Endothelial cell of umbilical vein (primary cell): ENCODE measurements around the gene PDE1C. TPM values are rescaled to one million over a fixed set of nuclear protein-coding genes. Genes with fewer than 3 reads are reported as not detected.

ENCODE experiments used
- BruUV-seq: library from RNA; stranded (reverse); fragments of 400-500 nt; replicated peaks from 2 replicates; lab custom pipeline; 2021; lab: Mats Ljungman, UMichigan
- CTCF ChIA-PET: fragments of 300-600, 350-600 bp; sonication (Branson Sonifier 250); formaldehyde crosslinking; loops from one replicate; lab custom pipeline; 2021; ENCODE audit warnings: antibody characterized with exemption, inconsistent platforms; lab: Charles Lee
- POLR2A ChIA-PET: fragments of 300-600, 350-600 bp; sonication (Branson Sonifier 250); formaldehyde crosslinking; loops from one replicate; lab custom pipeline; 2021; ENCODE audit warnings: antibody characterized with exemption, inconsistent platforms; lab: Charles Lee
- DNase-seq: peaks from one replicate; pipeline ENCODE4 v3.0.0-alpha.2; 2011; ENCODE audit warnings: low read depth, low spot score
- FAIRE-seq: peaks from 2 replicates; lab custom pipeline; 2011; peaks lifted over from hg19 to GRCh38; lab: Jason Lieb, UNC
- H2AFZ ChIP-seq: 2 replicates; pipeline ENCODE4 v1.6.0; 2012; ENCODE audit warnings: low read depth, low read length, control low read depth, inconsistent platforms
- H3K27ac ChIP-seq: 2 replicates; pipeline ENCODE4 v1.5.1; 2011; ENCODE audit warnings: low read depth, mild to moderate bottlenecking, control low read depth, low read length, moderate library complexity; ENCODE audit not compliant: insufficient read depth
- H3K27me3 ChIP-seq, 2 experiments: 2 replicates each; pipeline versions ENCODE4 v1.6.0 to v1.6.1; 2011; ENCODE audit warnings: low read length in 2 of 2, mixed read lengths in 1 of 2; ENCODE audit not compliant: control insufficient read depth in 2 of 2, insufficient read depth in 2 of 2
- H3K36me3 ChIP-seq, 2 experiments: 2 replicates in 1 of 2; 3 replicates in 1 of 2; pipeline ENCODE4 v1.5.1; 2011; ENCODE audit warnings: low read length in 2 of 2, mild to moderate bottlenecking in 1 of 2, moderate library complexity in 1 of 2; ENCODE audit not compliant: control insufficient read depth in 2 of 2, insufficient read depth in 2 of 2; ENCODE audit errors: extremely low read depth in 1 of 2
- H3K4me1 ChIP-seq: 3 replicates; pipeline ENCODE4 v1.5.1; 2011; ENCODE audit warnings: mild to moderate bottlenecking, low read length; ENCODE audit not compliant: control insufficient read depth, insufficient read depth; ENCODE audit errors: extremely low read depth
- H3K4me2 ChIP-seq: 2 replicates; pipeline ENCODE4 v1.6.1; 2011; ENCODE audit warnings: low read length, control low read depth, mixed read lengths; ENCODE audit not compliant: insufficient read depth
- H3K4me3 ChIP-seq, 3 experiments: fragments of 200-600 bp in 1 of 3; sonication (generic), shearing (Covaris generic) in 1 of 3; replicated peaks in 1 of 3; 2 replicates each; pipeline ENCODE4 v1.5.1; 2011 to 2016; ENCODE audit warnings: control low read depth in 3 of 3, low read length in 3 of 3, mild to moderate bottlenecking in 2 of 3, inconsistent platforms in 1 of 3, low read depth in 1 of 3, moderate library complexity in 1 of 3; ENCODE audit not compliant: insufficient read depth in 1 of 3
- H3K79me2 ChIP-seq: 2 replicates; pipeline ENCODE4 v1.6.0; 2012; ENCODE audit warnings: low read length, inconsistent platforms; ENCODE audit not compliant: control insufficient read depth, insufficient read depth
- H3K9ac ChIP-seq: replicated peaks from 2 replicates; pipeline ENCODE3; 2011; ENCODE audit warnings: low read length, control low read depth; ENCODE audit not compliant: insufficient read depth; ENCODE audit errors: extremely low read depth
- H3K9me1 ChIP-seq: replicated peaks from 3 replicates; pipeline ENCODE4 v1.6.0; 2011; ENCODE audit warnings: mild to moderate bottlenecking, low read length; ENCODE audit not compliant: control insufficient read depth, insufficient read depth; ENCODE audit errors: extremely low read depth
- H3K9me3 ChIP-seq: replicated peaks from 2 replicates; pipeline ENCODE4 v1.5.1; 2012; ENCODE audit warnings: low read length, inconsistent platforms; ENCODE audit not compliant: control insufficient read depth, insufficient read depth
- H4K20me1 ChIP-seq: replicated peaks from 2 replicates; pipeline ENCODE3; 2011; ENCODE audit warnings: mild to moderate bottlenecking, low read length; ENCODE audit not compliant: control insufficient read depth, insufficient read depth; ENCODE audit errors: extremely low read depth
- CTCF ChIP-seq, 2 donors: IDR thresholded peaks; 1 replicate in 1 of 2; 2 replicates in 1 of 2; pipeline ENCODE4 v1.5.1; 2011; ENCODE audit warnings: low read length in 2 of 2, mild to moderate bottlenecking in 2 of 2, moderate library complexity in 2 of 2, control low read depth in 1 of 2, inconsistent platforms in 1 of 2, low read depth in 1 of 2; ENCODE audit not compliant: insufficient read depth in 1 of 2; ENCODE audit errors: extremely low read depth in 1 of 2
- EZH2 ChIP-seq: IDR thresholded peaks from 2 replicates; pipeline ENCODE4 v1.6.1; 2012; ENCODE audit warnings: borderline replicate concordance, low read depth, mild to moderate bottlenecking, moderate library complexity, low read length, inconsistent platforms; ENCODE audit not compliant: severe bottlenecking
- FOS ChIP-seq: IDR thresholded peaks from 2 replicates; pipeline ENCODE4 v1.6.1; 2011; ENCODE audit warnings: mild to moderate bottlenecking, low read length, moderate library complexity, borderline replicate concordance; ENCODE audit not compliant: insufficient read depth
- GATA2 ChIP-seq: IDR thresholded peaks from 2 replicates; pipeline ENCODE4 v1.7.0; 2011; ENCODE audit warnings: low read depth, mild to moderate bottlenecking, moderate library complexity, mixed read lengths, low read length; ENCODE audit not compliant: insufficient read length, insufficient read depth
- JUN ChIP-seq: IDR thresholded peaks from 2 replicates; pipeline ENCODE4 v1.6.1; 2011; ENCODE audit warnings: borderline replicate concordance, low read depth; ENCODE audit not compliant: insufficient read length, insufficient read depth
- MAX ChIP-seq: IDR thresholded peaks from 2 replicates; pipeline ENCODE4 v1.6.1; 2011; ENCODE audit not compliant: insufficient read depth, insufficient read length
- MYC ChIP-seq: IDR thresholded peaks from one replicate; pipeline ENCODE4 v1.6.1; 2011; ENCODE audit warnings: mild to moderate bottlenecking, low read depth, low read length
- POLR2A ChIP-seq: IDR thresholded peaks from 2 replicates; pipeline ENCODE4 v1.6.1; 2012; ENCODE audit warnings: low read depth, mild to moderate bottlenecking, control low read depth, low read length
- POLR2AphosphoS5 ChIP-seq: IDR thresholded peaks from 2 replicates; pipeline ENCODE4 v1.6.1; 2012; ENCODE audit warnings: low read depth, mild to moderate bottlenecking, control low read depth, low read length, moderate library complexity; ENCODE audit not compliant: insufficient read depth
- dilution Hi-C: fragments of 300-500 bp; cut with MboI; formaldehyde crosslinking; loops from one replicate; pipeline ENCODE4 v1.15.0; 2019; ENCODE audit warnings: low sequenced_read_pairs; ENCODE audit not compliant: extremely low pct_ligation_motif_present
- intact Hi-C: fragments of 100-400 bp; cut with micrococcal nuclease; formaldehyde crosslinking; loops from one replicate; pipeline ENCODE4 v1.10.0; 2022
- polyA plus RNA-seq, 4 experiments: library from polyadenylated mRNA; depleted of rRNA in 3 of 4; stranded (reverse) in 3 of 4; unstranded in 1 of 4; fragments of >200 nt; gene quantifications; 2 replicates each; pipeline versions ENCODE4 v1.2.1 to v1.2.3, GENCODE V29; 2011 to 2012; ENCODE audit warnings: missing spikeins in 1 of 4
- total RNA-seq: library from RNA; stranded (reverse); gene quantifications from 2 replicates; pipeline ENCODE4 v1.2.3, GENCODE V29; 2021

Gene PDE1C
- total and polyA plus RNA-seq, 2 donors (not counting 3 experiments of a cell fraction or from before 2014, with no cell fraction given): 0.90 to 3.1 TPM

GRCh38 chr7:31971049-31971667 lies 99.0 kb downstream of the PDE1C start:
- dilution Hi-C loops: no loop called here
- DNase-seq (no peak), FAIRE-seq (no peak)
- Histone ChIP-seq H3K27me3 (no peaks in the 10 kb centered on the region), H3K36me3 (no peaks in the 10 kb centered on the region), H3K9ac (no peak overlapping the region), H3K4me1 (no peaks in the 10 kb centered on the region), H3K79me2 (no peaks in the 10 kb centered on the region), H3K9me3 (no peaks in the 10 kb centered on the region), H3K4me2 (no peak overlapping the region), H2AFZ (no peak overlapping the region), H3K4me3 (no peak overlapping the region), H3K9me1 (no peaks in the 10 kb centered on the region), H4K20me1 (no peaks in the 10 kb centered on the region), H3K27ac (no peak overlapping the region)
- POLR2A ChIA-PET: no interaction called here
- CTCF ChIA-PET: interaction anchor here (1.0 to 1.4 kb wide), 3 partner anchors 15 to 33 kb away, joined by 4 to 6 read pairs (median 4); no protein-coding TSS in a partner anchor
- intact Hi-C loops: loop anchor here (5.0 kb wide), 1 partner anchor 191 kb away; no protein-coding TSS in a partner anchor
- TF ChIP-seq MYC (no peak), EZH2 (no peak), GATA2 (no peak), POLR2A (no peak), JUN (no peak), FOS (peak; percentile 53)
- no TSS peak for BruUV-seq

- no TSS peak for BruUV-seq
- Histone ChIP-seq H4K20me1 (no peaks in the 10 kb centered on the region), H3K27me3 (no peaks in the 10 kb centered on the region), H3K4me1 (no peaks in the 10 kb centered on the region), H3K9ac (no peak overlapping the region), H3K79me2 (no peaks in the 10 kb centered on the region), H3K36me3 (no peaks in the 10 kb centered on the region), H3K27ac (no peak overlapping the region), H3K9me1 (no peaks in the 10 kb centered on the region), H2AFZ (peak overlapping the region; percentile 59), H3K4me3 (peak overlapping the region in 1 of 3 experiments; percentile 25), H3K4me2 (no peak overlapping the region), H3K9me3 (no peaks in the 10 kb centered on the region)
- dilution Hi-C loops: no loop called here
- DNase-seq: no peak
- TF ChIP-seq POLR2AphosphoS5: no peak
- no peak for TF ChIP-seq POLR2A
- no peak for TF ChIP-seq CTCF (IDR thresholded peaks at IDR 0.05; ENCODE audit: extremely low read depth in 1 of 2, insufficient read depth in 1 of 2, low read depth in 1 of 2, low read length in 2 of 2)
- no peak for TF ChIP-seq FOS
- TF ChIP-seq MYC: no peak
- no peak for TF ChIP-seq EZH2
- TF ChIP-seq MAX: no peak
- TF ChIP-seq JUN: no peak
- ChIA-PET CTCF (interaction anchor here (1.1 to 1.4 kb wide), 2 partner anchors 14 to 19 kb away, joined by 4 to 6 read pairs; no protein-coding TSS in a partner anchor), POLR2A (no interaction called here)
- intact Hi-C loops: loop anchor here (5.0 kb wide), 1 partner anchor 192 kb away; no protein-coding TSS in a partner anchor
- no peak for FAIRE-seq
Observed at GRCh38 chr7:31970501-31970900, 99.7 kb downstream of the PDE1C start.
